Prostate gland (tissue), 2 donors: ENCODE results near the gene IDUA.

Experiments
- POLR2A ChIP-seq: fragments of 450-650 bp; IDR thresholded peaks from one replicate; pipeline ENCODE4 v1.6.1; 2016; ENCODE audit warnings: antibody characterized with exemption, mild to moderate bottlenecking
- POLR2AphosphoS5 ChIP-seq: sonication (generic); formaldehyde crosslinking; IDR thresholded peaks from one replicate; pipeline ENCODE4 v1.6.1; 2017; ENCODE audit warnings: antibody characterized with exemption
- TF ChIP-seq, protein P1 (sequence below), 4 experiments: fragments of 200-600 bp in 2 of 4; fragments of 450-650 bp in 2 of 4; sonication (generic) in 2 of 4; IDR thresholded peaks; 1 replicate in 3 of 4; 2 replicates in 1 of 4; pipeline ENCODE4 v1.5.1; 2016 to 2019; ENCODE audit warnings: antibody characterized with exemption in 4 of 4, mild to moderate bottlenecking in 2 of 4, moderate library complexity in 2 of 4

GRCh38 chr4:986428-986878, 391 bp upstream of the IDUA start:
- TF ChIP-seq, protein P1, sequence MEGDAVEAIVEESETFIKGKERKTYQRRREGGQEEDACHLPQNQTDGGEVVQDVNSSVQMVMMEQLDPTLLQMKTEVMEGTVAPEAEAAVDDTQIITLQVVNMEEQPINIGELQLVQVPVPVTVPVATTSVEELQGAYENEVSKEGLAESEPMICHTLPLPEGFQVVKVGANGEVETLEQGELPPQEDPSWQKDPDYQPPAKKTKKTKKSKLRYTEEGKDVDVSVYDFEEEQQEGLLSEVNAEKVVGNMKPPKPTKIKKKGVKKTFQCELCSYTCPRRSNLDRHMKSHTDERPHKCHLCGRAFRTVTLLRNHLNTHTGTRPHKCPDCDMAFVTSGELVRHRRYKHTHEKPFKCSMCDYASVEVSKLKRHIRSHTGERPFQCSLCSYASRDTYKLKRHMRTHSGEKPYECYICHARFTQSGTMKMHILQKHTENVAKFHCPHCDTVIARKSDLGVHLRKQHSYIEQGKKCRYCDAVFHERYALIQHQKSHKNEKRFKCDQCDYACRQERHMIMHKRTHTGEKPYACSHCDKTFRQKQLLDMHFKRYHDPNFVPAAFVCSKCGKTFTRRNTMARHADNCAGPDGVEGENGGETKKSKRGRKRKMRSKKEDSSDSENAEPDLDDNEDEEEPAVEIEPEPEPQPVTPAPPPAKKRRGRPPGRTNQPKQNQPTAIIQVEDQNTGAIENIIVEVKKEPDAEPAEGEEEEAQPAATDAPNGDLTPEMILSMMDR (IDR thresholded peaks at IDR 0.05) = no peak
- TF ChIP-seq POLR2AphosphoS5 (no peak), POLR2A (no peak)
